HAP-1 (cell line): ENCODE data around the gene RAD9A.

Source experiments
- DNase-seq, 2 experiments: peaks; one replicate each; pipeline ENCODE4 v3.0.0-alpha.2; 2016 to 2020; ENCODE audit warnings: low spot score in 2 of 2
- H3K27me3 ChIP-seq: fragments of 250-450 bp; sonication (Bioruptor Pico); 2 replicates; pipeline ENCODE4 v1.5.1; 2020; ENCODE audit warnings: low read depth, mild to moderate bottlenecking, moderate library complexity
- H3K36me3 ChIP-seq: fragments of 250-450 bp; sonication (Bioruptor Pico); replicated peaks from 2 replicates; pipeline ENCODE4 v1.5.1; 2020; ENCODE audit warnings: mild to moderate bottlenecking
- H3K4me1 ChIP-seq: fragments of 250-450 bp; sonication (Bioruptor Pico); 2 replicates; pipeline ENCODE4 v1.5.1; 2020; ENCODE audit warnings: mild to moderate bottlenecking
- H3K4me3 ChIP-seq: fragments of 250-450 bp; sonication (Bioruptor Pico); 2 replicates; pipeline ENCODE4 v1.5.1; 2020; ENCODE audit warnings: mild to moderate bottlenecking, moderate library complexity
- H3K9me3 ChIP-seq: fragments of 250-450 bp; sonication (Bioruptor Pico); 2 replicates; pipeline ENCODE4 v1.5.1; 2020; ENCODE audit warnings: mild to moderate bottlenecking, moderate library complexity
- in situ Hi-C: fragments of 300-500 bp; cut with MboI; formaldehyde crosslinking; loops from 3 replicates; pipeline ENCODE4 v1.14.3; 2020; ENCODE audit warnings: low sequenced_read_pairs, inconsistent platforms, mixed read lengths

RAD9A gene

DNA sequence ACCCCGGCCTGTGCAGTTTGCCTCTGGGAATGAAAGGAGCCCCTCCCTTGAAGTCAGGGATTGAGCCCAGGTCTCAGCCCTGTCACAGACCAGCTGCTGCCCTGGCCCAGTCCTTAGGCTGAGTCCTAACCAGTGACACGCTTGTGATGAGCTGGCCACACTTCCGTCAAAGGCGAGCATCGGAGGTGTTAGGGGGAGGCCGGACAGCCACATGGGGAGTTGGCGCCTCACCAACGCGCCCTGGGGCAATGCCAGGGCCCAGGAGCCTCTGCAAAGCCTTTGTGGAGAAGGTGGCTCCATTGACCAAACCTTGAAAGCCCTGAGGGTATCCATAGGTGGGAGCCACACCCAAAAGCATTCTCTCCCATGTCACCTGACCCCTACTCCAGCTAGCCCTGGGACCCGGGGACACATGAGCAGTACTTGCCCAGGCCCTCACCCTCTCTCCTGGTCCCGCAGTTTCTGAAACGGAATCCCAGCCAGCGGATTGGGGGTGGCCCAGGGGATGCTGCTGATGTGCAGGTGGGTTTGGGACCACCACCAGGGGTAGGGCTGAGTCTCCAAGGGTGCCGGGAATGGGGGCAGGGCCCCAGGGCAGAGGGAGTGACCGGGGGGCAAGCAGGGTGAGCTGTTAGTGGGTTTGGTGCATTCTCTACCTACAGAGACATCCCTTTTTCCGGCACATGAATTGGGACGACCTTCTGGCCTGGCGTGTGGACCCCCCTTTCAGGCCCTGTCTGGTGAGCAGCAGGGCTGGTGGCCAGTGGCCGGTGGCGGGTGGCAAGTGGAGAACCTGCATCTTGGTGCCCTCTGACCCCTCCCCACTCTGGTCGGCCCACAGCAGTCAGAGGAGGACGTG, 42.0 kb downstream of the RAD9A start:
- no peaks in the 10 kb centered on the region for H3K27me3 ChIP-seq

DNA sequence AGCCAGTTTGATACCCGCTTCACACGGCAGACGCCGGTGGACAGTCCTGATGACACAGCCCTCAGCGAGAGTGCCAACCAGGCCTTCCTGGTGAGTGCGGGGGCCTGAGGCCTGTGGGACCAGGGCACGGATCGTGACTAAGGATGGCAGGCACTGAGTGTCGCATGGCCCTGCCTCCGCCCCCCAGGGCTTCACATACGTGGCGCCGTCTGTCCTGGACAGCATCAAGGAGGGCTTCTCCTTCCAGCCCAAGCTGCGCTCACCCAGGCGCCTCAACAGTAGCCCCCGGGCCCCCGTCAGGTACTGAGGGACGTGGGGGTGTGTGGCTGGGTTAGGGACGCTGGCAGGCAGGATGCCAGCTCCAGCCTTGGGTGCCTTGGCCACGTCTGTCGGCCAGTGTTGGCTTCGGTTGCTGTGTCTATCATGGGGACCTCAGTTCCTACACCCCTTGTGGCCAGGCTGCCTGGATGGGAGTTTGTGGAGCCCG, 42.7 kb downstream of the RAD9A start:
- Histone ChIP-seq H3K4me3 (no peak overlapping the region), H3K4me1 (peaks cover under 1% of the 10 kb centered on the region), H3K27me3 (no peaks in the 10 kb centered on the region), H3K36me3 (peaks cover 64% of the 10 kb centered on the region), H3K9me3 (no peaks in the 10 kb centered on the region)
- in situ Hi-C loops, result no loop called here
- no peak for DNase-seq

More for the DNA sequence above, 42.0 kb downstream of the RAD9A start:
- in situ Hi-C loops, result no loop called here
- no peaks in the 10 kb centered on the region for H3K9me3 ChIP-seq
- H3K4me1 ChIP-seq, result peaks cover 5% of the 10 kb centered on the region
- H3K4me3 ChIP-seq, result no peak overlapping the region
- peaks cover 66% of the 10 kb centered on the region for H3K36me3 ChIP-seq
- DNase-seq, result no peak

DNA sequence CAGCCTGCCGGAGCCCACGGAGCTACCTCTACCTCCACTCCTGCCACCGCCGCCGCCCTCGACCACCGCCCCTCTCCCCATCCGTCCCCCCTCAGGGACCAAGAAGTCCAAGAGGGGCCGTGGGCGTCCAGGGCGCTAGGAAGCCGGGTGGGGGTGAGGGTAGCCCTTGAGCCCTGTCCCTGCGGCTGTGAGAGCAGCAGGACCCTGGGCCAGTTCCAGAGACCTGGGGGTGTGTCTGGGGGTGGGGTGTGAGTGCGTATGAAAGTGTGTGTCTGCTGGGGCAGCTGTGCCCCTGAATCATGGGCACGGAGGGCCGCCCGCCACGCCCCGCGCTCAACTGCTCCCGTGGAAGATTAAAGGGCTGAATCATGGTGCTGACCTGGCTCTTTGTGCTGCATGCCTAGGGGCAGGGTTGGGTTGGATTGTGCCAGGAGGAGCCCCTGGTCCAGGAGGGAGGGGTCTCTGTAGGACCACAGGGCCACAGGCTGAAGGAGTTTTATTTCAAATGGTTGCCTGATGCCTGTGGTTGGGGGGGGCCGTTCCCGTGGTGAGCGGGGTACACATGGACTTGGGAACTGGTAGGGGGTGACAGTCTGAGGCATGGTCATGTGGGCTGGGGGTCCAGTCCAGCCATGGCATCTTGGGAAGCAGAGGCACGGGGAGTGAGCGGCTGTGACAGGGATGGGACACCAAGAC, 43.4 kb downstream of the RAD9A start:
- Histone ChIP-seq H3K4me1 (no peaks in the 10 kb centered on the region), H3K36me3 (peaks cover 68% of the 10 kb centered on the region), H3K4me3 (no peak overlapping the region), H3K9me3 (no peaks in the 10 kb centered on the region), H3K27me3 (no peaks in the 10 kb centered on the region)
- in situ Hi-C loops, result no loop called here
- no peak for DNase-seq

DNA sequence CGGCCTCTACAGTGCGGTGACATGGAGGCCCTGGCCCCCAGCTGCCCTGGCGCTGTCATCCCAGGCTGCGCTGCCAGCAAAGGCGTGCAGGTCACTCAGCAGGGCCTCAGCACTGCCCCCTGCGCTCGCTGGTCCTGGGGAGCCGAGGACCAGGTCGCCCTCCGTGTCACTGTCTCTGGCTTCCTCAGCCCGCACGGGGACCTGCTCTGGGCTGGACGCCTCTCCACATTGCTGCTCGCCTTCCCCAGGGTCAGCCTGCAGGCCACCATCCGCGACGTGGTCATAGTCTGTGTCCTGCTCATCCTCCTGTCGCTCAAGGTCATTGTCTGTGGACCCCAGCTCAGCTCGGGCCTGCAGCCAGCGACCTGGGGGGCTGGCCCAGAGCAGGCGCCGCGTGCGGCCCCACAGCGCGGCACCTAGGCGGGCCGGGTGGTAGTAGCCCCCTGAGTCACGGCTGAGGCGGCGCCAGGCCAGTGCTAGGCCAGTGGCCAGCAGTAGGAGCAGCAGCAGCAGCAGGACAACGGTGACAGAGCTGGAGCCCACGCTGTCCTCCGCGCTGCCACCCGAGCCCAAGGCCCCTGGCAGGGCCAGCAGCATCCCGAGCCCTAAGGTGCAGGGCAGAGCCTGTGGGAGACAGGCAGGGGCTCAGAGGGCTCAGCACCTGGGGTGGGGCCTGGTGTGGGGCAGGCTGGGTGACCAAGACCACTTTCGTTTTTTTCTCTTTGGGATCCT, 44.1 kb downstream of the RAD9A start:
- no peak overlapping the region for H3K4me3 ChIP-seq
- no peaks in the 10 kb centered on the region for H3K4me1 ChIP-seq
- in situ Hi-C loops, result no loop called here
- no peaks in the 10 kb centered on the region for H3K27me3 ChIP-seq
- peaks cover 70% of the 10 kb centered on the region for H3K36me3 ChIP-seq
- DNase-seq, result no peak
- no peaks in the 10 kb centered on the region for H3K9me3 ChIP-seq

DNA sequence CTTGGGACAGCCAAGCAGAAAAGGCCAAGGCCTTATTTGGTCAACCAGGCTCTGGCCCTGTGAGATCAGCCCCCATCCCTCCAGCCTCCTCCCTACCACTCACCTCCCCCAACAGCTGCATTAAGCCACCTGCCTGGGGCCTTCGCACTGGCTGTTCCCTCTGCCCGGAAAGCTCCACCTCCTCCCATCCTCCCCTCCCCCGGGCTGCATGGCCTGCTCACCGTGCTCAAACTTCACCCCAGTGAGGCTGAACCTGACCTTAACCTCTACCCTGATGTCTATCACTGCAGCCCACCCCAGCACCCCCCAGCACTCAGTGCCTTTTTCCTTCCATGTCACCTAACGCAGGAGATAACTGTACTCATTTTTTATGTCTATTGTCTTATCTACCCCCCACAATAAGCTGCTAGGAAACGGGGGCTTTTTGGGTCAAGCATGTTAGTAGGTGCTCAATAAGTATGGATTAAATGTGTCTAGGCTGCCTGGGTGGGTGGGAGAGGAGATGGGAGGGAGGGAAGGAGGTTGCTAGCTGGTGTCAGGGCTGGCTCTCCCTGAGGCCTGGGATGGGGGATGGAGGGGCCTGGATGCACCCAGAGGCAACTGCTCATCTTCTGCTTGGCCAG, 44.8 kb downstream of the RAD9A start:
- Histone ChIP-seq H3K4me1 (no peaks in the 10 kb centered on the region), H3K36me3 (peaks cover 68% of the 10 kb centered on the region), H3K9me3 (no peaks in the 10 kb centered on the region), H3K4me3 (no peak overlapping the region), H3K27me3 (no peaks in the 10 kb centered on the region)
- in situ Hi-C loops, result no loop called here
- peak in 1 of 2 experiments; percentile 57 for DNase-seq

DNA sequence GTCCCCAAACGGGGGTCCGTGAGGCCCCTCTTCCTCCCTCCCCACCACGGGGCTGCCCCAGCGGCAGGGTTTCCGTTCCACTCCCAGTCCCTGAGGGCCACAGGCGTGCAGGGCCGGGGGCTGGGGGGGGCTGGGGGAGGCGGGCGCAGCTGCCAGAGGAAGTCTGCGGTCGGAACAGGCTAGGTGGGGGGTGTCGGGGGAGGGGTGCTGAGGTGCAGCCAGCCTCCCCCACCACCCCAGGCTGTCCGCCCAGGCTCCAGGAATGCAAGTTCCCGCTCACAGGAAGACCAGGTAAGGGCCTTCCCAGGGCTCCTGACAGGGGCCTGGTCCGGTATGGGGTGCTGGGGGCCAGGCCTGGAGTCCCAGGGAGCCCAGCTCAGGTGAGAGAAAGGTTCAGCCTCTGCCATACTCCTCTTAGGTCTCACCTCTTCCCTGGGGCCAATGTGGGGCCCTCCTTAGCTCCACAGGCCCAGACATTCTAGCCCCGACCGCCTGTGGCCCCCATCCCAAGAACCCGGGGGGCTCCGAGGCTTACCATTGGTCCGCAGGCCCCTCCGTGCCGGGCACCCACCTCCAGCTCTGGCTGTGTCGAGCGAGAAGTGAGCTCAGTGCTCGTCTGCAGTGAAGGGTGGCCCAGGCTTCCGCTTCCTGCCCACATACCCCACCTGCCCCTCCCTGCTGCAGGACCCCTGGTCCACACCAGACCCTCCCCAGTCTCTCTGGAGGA, 45.5 kb downstream of the RAD9A start, which contains the start of gene PTPRCAP:
Gene PTPRCAP (minus strand): TSS at position 601 of the 727 bp plus-strand sequence. CDS start 63 bp downstream, at position 538.
- in situ Hi-C loops, result no loop called here
- no peak within 1 kb of the TSS for H3K4me3 ChIP-seq
- H3K36me3 ChIP-seq, result peaks cover 65% of the 10 kb centered on the region

DNA sequence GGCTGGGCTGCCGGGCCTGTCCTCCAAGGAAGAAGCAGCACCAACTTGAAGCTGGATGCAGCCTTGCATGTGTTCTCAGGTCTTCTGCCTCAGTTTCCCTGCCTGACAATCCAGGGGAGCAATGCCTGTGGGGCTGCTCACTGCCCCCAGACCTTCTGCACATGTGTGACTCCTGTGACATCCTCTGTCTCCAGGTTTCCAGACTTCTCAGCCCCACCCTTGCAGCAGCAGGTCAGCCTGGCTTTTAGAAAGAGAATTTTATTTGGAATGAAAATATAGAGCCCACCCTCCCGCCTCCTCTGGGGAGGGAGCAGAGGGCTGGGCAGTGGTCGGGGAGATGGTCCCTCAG, 46.0 kb downstream of the RAD9A start:
- no peak for DNase-seq
- Histone ChIP-seq H3K27me3 (no peaks in the 10 kb centered on the region), H3K4me1 (no peaks in the 10 kb centered on the region), H3K9me3 (no peaks in the 10 kb centered on the region), H3K36me3 (peaks cover 60% of the 10 kb centered on the region), H3K4me3 (no peak overlapping the region)
- in situ Hi-C loops, result no loop called here

More for the DNA sequence above, 45.5 kb downstream of the RAD9A start, which contains the start of gene PTPRCAP:
- Histone ChIP-seq H3K4me1 (no peaks in the 10 kb centered on the region), H3K27me3 (no peaks in the 10 kb centered on the region), H3K9me3 (no peaks in the 10 kb centered on the region)
- no peak for DNase-seq

DNA sequence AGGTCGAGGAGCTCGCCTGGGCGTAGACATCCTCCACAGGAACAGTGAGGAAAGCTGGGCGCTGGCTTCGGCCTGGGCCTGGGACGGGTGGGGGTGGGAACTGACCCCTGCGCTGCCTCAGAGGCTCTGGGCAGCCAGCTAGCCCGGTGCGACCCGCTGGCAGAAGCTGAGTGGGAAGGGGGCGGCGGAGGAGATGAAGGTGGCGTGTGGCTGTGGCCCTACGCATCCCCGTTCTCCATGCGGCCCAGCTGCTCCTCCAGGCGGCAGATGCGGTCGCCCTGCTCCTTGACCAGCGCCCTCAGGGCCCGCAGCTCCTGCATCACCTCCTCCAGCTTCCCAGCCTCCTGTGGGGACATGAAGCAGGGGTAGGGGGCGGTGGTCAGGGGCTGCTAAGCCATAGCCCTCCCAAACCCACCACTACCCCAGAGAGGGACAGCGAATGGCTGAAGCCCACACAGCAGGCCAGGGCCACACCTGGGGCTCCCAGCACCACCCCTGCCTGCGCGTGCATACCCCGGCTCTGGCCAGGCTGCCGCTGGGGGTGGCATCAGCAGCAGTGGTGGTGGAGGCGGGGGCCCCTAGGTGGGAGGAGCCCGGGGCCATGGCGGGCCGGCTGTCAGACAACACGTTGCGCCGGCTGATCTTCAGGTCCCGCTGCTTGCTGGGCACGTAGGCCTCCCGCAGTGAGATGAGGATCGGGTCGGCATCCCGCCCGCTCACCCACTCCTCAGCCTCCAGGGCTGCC, 46.5 kb downstream of the RAD9A start:
- H3K4me1 ChIP-seq, result no peaks in the 10 kb centered on the region
- no peak for DNase-seq
- H3K36me3 ChIP-seq, result peaks cover 55% of the 10 kb centered on the region
- no peaks in the 10 kb centered on the region for H3K27me3 ChIP-seq
- no peak overlapping the region for H3K4me3 ChIP-seq
- H3K9me3 ChIP-seq, result no peaks in the 10 kb centered on the region
- in situ Hi-C loops, result no loop called here

DNA sequence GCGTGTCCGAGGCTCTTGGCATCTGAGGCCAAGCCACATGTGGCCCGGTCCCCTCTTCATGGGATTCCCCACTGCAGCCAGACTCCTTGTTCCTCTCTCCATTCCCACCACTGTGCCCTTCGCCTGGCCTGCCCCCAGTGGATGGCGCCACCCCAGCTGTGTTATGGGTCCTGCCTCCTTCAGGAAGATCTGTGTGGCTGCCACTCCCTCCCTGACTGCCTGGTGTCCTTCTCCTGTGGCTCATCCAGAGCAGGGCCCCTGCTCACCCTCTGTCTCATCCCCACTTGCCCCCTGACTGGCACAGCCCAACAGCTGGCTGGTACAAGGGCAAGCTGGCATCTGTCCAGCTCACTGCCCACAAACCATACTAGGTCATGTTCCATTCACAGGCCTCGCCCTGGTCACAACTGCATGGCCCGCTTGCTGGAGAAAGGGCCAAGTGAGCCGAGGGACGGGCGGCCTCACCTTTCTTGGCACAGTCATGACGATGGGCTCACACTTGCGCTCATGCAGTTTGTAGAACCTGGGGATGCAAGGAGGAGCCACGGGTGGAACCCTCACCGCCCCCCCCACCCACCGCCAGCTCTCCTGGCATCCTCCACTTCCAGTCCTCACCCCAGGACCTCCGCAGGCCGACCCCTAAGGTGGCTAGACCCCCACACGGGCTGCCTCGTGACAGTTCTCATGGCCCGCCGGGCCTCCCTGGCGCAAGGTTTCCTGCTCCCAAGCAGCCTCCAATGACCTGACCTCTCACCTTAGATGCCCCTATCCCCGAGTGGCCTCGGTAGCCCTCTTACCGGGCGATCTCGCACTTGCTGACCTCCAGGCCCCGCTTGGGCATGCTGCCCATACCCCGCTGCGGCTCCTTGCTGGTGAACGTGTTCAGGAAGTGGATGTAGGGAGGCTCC, 47.8 kb downstream of the RAD9A start:
- Histone ChIP-seq H3K36me3 (peaks cover 45% of the 10 kb centered on the region), H3K27me3 (no peaks in the 10 kb centered on the region), H3K4me3 (no peak overlapping the region), H3K9me3 (no peaks in the 10 kb centered on the region), H3K4me1 (peaks cover 4% of the 10 kb centered on the region; the same call in 1 of the 2 replicates)
- no peak for DNase-seq
- in situ Hi-C loops, result no loop called here

DNA sequence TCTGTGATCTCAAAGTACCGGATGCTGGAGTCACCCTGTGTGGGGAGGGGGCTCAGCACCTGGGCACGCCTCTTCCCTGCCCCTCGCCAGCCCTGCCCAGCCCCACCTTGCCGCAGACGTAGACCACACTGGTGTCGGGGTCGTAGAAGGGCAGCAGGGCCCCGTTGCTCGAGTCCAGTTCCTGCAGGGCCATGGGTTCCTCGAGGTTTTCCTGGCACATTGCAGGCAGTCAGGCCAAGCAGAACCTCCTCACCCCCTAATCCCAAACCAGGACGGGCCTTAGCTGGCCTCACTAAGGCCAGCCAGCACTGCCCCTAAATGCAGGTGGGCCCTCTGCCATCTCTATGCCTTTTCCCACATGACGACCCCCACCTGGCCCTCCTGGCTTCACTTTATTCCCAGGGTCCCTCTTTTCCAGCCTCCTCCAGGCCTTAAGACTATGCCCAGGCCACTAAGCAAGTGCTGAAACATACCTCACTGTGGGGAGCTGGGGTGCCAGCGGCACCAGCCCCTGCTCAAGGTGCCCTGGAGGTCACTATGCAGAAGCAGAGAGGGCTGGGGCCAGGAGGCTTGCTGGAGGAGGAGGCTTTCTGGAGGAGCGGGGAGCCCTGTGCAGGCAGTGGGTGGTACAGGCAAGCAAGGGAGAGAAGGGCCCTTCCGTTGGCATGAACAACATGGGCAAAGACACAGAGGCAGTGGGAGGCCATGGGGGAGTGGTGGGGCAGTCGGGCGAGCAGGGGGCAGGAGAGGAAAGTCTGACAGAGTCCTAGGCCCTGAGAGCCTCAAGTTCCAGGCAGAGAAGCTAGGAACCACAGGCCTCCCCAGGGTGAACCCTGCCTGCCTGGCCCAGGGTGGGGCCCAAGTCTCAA, 48.7 kb downstream of the RAD9A start:
- Histone ChIP-seq H3K4me1 (peaks cover 4% of the 10 kb centered on the region; the same call in 1 of the 2 replicates), H3K27me3 (no peaks in the 10 kb centered on the region), H3K9me3 (no peaks in the 10 kb centered on the region), H3K36me3 (peaks cover 36% of the 10 kb centered on the region), H3K4me3 (no peak overlapping the region)
- in situ Hi-C loops, result no loop called here
- DNase-seq, result no peak

DNA sequence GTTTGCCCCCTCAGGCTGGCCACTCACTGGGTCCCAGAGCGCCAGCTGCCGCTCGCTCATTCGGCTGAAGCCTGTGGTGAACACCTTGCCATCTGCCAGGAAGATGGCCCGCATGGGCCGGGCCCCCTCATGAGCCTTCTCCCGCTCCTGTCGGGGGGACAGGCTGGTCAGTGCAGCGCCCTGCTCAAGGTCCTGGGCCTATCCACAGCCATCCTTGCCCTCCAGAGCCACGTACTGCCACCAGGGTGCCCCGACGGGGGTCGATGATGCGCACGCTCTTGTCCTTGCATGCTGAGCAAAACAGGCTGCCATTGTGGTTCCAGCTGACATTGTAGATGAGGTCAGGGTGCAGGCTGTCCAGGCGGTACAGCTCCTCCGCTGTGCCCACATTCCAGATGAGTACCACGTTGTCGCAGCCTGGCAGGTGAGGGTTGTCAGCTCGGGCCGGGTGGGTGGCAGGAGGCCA, 49.3 kb downstream of the RAD9A start:
- Histone ChIP-seq H3K4me3 (no peak overlapping the region), H3K36me3 (peaks cover 30% of the 10 kb centered on the region), H3K27me3 (no peaks in the 10 kb centered on the region), H3K9me3 (no peaks in the 10 kb centered on the region), H3K4me1 (peaks cover 4% of the 10 kb centered on the region; the same call in 1 of the 2 replicates)
- in situ Hi-C loops, result no loop called here
- no peak for DNase-seq
